HepG2 (cell line): ENCODE data around the gene OBP2B.

Experiments used
- HDAC2 ChIP-seq: sonication (generic); formaldehyde crosslinking; IDR thresholded peaks from 2 replicates; pipeline ENCODE4 v1.4.0; 2020; ENCODE audit warnings: missing genetic modification reagents
- RAD21 ChIP-seq: fragments of 450-650 bp; formaldehyde crosslinking; IDR thresholded peaks from 2 replicates; pipeline ENCODE4 v1.5.0; 2020; ENCODE audit warnings: mild to moderate bottlenecking
- SNAPC5 ChIP-seq: sonication (generic); formaldehyde crosslinking; IDR thresholded peaks from 2 replicates; pipeline ENCODE4 v1.8.1; 2023; ENCODE audit warnings: mild to moderate bottlenecking, missing genetic modification reagents, borderline replicate concordance
- ZNF275 ChIP-seq: sonication (generic); formaldehyde crosslinking; IDR thresholded peaks from 2 replicates; pipeline ENCODE4 v1.8.0; 2022; ENCODE audit warnings: missing genetic modification reagents, mild to moderate bottlenecking, inconsistent platforms, borderline replicate concordance

- no peak for TF ChIP-seq SNAPC5 (CRISPR knock-in tag)
- no peak for TF ChIP-seq RAD21 (CRISPR knock-in tag)
- TF ChIP-seq ZNF275 = no peak
- TF ChIP-seq HDAC2 = no peak
Observed at GRCh38 chr9:133171161-133171961, 37.7 kb downstream of the OBP2B start.
